LHCN-M2 (cell line): Measurements from ENCODE around the gene ZBTB40. TPM values are rescaled to one million over a fixed set of nuclear protein-coding genes. Genes with fewer than 3 reads are reported as not detected.

Source experiments
- DNase-seq: peaks from one replicate; pipeline ENCODE4 v3.0.0-alpha.2; 2012; ENCODE audit warnings: low read depth
- total RNA-seq: library from RNA; depleted of rRNA; stranded (reverse); fragments of >200 nt; gene quantifications from 2 replicates; pipeline ENCODE4 v1.2.3, GENCODE V29; 2014

Gene ZBTB40
- total RNA-seq, 1 experiment from 2014 or later: 12.9 TPM

DNA sequence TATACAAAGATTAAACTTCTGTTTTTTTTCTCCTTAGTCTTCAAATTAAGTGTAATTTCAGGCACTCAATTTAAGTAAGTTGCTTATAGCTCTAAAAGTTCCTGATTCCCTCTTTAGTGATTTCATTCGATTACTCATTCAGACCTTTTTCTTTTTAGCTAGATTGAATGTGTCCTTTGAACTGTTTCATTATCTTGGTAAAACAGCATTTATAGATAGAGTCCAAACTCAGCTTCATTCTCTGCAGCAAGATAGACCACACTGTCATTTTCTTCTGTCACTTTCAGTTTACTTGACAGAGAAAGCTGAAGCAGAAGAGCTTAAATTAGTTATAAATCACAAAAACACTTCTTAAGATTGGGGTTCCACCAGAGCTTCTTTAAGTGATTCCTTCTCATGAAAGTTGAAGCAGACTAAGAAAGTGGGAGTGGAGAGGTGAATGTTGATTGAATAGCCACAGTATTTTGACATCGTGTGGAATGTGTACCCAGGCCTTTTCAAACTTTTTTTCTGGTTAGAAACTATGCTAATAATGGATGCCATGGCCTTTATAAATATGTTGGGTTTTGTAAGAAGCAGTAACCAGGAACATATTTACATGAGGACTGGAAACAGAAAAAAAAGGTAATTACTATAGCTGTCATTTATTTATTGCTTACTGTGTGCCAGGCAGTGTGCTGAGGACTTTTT is 52.2 kb downstream of the ZBTB40 start:
- peak; percentile 12 for DNase-seq

- no peak for DNase-seq
These were observed 54.6 kb downstream of the ZBTB40 start for GRCh38 chr1:22506130-22506692.

GRCh38 chr1:22507587-22507986 is 55.9 kb downstream of the ZBTB40 start:
- no peak for DNase-seq

DNA sequence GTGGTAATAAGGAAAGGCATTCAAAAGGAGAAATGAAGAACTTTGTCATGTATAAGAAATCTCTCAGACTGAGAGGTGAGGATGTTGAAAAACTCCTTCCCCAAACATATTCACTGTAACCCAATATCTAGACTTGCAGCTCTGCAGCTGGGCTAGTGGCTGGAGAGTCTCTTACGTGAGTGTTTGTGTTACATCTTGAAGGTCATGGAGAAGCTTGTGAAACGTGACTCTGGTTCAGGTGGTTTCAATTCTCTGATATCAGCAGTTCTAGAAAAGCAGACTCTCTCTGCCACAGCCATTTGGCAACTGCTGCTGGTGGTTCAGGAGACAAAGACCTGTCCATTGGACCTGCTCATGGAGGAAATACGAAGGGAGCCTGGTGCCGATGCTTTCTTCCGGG is 56.7 kb downstream of the ZBTB40 start:
- no peak for DNase-seq

DNA sequence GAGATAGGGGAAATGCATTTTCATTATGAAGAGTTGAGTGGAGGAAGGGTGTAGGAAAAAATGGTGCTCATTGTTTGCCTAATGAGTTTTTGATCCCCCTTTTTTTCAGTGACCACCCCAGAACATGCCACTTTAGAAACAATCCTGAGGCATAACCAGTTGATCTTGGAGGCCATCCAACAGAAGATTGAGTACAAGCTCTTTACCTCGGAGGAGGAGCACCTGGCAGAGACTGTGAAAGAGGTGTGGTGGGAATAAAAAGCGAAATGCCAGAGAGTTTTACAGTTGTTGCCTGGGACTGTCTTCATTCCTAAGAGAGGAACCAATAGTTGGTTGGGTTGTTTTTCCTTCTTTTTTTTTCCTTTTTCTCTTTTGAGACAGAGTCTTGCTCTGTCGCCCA is 57.3 kb downstream of the ZBTB40 start:
- no peak for DNase-seq

GRCh38 chr1:22509815-22510214 is 58.2 kb downstream of the ZBTB40 start:
- no peak for DNase-seq

GRCh38 chr1:22512873-22513272 is 61.2 kb downstream of the ZBTB40 start:
- no peak for DNase-seq

- no peak for DNase-seq
These were observed 65.4 kb downstream of the ZBTB40 start for GRCh38 chr1:22516906-22517571.

- DNase-seq: no peak
These were observed 66.3 kb downstream of the ZBTB40 start for GRCh38 chr1:22517956-22518355.

- DNase-seq: no peak
These were observed 66.7 kb downstream of the ZBTB40 start for GRCh38 chr1:22518379-22518778.

DNA sequence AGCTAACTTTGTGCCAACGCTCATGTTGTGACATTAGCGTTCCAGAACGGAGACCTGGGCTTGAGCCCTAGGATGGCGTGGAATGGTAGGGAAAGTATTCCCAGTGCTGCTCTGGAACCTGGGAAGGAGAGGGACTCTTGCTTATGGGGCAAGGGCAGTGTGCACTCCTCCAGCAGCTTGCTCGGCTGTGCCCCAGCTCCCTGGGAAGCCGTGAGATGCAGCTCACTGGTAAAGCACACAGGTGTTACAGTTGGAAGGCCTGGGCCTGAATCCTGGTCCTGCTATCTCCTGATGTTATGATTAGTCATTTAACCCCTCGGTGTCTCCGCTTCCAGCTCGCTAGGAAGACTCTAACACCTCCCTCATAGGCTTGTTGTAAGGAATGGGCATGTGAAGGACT is 69.2 kb downstream of the ZBTB40 start:
- DNase-seq: no peak

GRCh38 chr1:22521692-22522091 is 70.0 kb downstream of the ZBTB40 start:
- no peak for DNase-seq

GRCh38 chr1:22522221-22522743 is 70.6 kb downstream of the ZBTB40 start:
- DNase-seq: no peak

- no peak for DNase-seq
These were observed 72.8 kb downstream of the ZBTB40 start for GRCh38 chr1:22524481-22524880.

DNA sequence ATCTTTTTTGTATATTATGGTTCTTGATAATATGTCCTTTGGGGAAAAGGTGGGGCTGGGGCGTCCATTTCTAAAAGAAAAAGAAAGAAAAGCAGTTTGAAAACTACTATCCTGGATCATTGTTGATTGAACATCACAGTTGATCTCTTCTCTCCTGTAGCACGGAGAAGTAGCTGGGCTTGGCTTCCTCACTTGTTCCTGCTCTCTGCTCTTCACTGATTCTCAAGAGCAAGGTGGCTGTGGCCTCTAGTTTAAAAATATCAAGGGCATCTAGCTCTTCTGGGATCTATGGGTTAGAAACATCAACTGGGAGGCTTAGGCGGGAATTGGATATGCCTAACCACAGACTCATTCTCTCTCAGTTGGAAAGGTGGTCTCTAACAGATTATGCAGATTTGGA is 73.6 kb downstream of the ZBTB40 start:
- no peak for DNase-seq

- DNase-seq: no peak
These were observed 74.0 kb downstream of the ZBTB40 start for GRCh38 chr1:22525646-22526045.

DNA sequence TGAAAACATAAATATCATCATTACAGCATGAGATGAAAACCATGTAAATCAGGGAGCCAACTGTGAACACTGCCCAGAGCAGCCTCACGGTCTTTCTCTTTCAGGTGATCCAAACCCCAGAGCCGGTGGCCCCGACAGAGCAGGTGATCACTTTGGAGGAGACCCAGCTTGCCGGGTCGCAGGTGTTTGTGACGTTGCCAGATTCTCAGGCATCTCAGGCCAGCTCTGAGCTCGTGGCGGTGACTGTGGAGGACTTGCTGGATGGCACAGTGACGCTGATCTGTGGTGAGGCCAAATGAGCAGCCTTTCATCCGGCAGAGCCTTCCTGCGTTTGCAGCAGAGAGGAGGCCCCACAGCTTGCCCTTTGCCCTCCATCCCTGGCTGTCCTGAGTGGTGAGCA is 74.4 kb downstream of the ZBTB40 start:
- no peak for DNase-seq

- DNase-seq: no peak
These were observed 75.0 kb downstream of the ZBTB40 start for GRCh38 chr1:22526677-22527076.

DNA sequence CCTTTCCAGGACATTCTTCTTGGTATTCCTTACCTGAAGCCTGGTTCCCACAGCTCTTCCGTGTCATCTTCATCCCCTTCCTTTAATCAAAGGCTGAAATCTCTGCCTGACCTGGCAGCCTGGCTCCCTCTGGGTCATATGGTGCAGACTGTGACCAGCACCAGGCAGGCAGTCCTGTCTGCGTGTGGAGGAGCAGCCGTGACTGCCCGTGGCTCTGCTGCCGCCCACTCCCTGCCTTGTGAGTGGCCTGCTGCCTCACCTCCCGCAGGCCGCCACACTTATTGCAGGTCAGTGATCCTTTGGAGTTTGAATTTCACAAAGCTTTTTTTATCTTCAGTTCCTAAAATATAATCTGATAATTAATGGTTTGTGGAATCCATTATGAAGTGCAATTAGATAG is 75.5 kb downstream of the ZBTB40 start:
- no peak for DNase-seq

- DNase-seq: no peak
These were observed 76.1 kb downstream of the ZBTB40 start for GRCh38 chr1:22527555-22528296.

DNA sequence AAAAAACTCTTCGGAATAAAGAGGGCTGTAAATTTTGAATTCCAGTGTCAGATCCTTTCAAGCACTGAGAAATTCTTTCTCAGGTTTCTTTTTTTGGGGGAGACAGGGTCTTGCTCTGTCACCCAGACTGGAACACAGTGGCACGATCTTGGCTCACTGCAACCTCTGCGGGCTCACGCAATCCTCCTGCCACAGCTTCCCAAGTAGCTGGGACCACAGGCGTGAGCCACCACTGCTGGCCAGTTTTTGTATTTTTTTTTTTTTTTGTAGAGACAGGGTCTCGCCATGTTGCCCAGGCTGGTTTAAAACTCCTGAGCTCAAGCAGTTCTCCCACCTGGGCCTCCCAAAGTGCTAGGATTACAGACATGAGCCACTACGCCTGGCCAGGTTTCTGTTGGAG is 76.8 kb downstream of the ZBTB40 start:
- no peak for DNase-seq
